PC-9 (cell line): ENCODE measurements around the gene SASH1.

Experiments used
- CTCF ChIP-seq: fragments of 200-600 bp; sonication (generic); conservative IDR thresholded peaks from 2 replicates; pipeline ENCODE4 v1.6.1; 2017; ENCODE audit warnings: mixed run types, antibody characterized with exemption, mild to moderate bottlenecking, moderate library complexity
- EZH2 ChIP-seq: fragments of 200-600 bp; sonication (generic); IDR thresholded peaks from 2 replicates; pipeline ENCODE4 v1.8.0; 2017; ENCODE audit warnings: antibody characterized with exemption, low read depth

GRCh38 chr6:148396411-148396810 lies 53.8 kb downstream of the SASH1 start:
- TF ChIP-seq CTCF, result no peak
- TF ChIP-seq EZH2, result no peak
